A549 (cell line): ENCODE results near the gene PDGFC. TPM values are rescaled to one million over a fixed set of nuclear protein-coding genes. Genes with fewer than 3 reads are reported as not detected.

ENCODE experiments used
- ATAC-seq, 2 experiments: fragments of 200-7000 bp in 1 of 2; fragments of >200 bp in 1 of 2; cut with Nextera tagmentation in 1 of 2; cut with Tn5 transposase in 1 of 2; 3 replicates each; pipeline versions ENCODE4 v1.8.0 to v1.9.1; 2018 to 2020; ENCODE audit warnings: mild to moderate bottlenecking in 1 of 2, moderate library complexity in 1 of 2
- CTCF ChIA-PET: fragments of 300-600 bp; sonication (Branson Sonifier 250); formaldehyde crosslinking; extraction: SDS; loops from one replicate; lab custom pipeline; 2021; ENCODE audit warnings: antibody characterized with exemption, inconsistent platforms; lab: Yijun Ruan, JAX
- POLR2A ChIA-PET: fragments of 350-600 bp; formaldehyde crosslinking; extraction: SDS; loops from one replicate; lab custom pipeline; 2021; ENCODE audit warnings: antibody characterized with exemption, inconsistent platforms; lab: Yijun Ruan, JAX
- DNase-seq, 2 experiments: peaks; one replicate each; pipeline versions ENCODE4 v3.0.0 to v3.0.0-alpha.2; 2011 to 2016; ENCODE audit warnings: low read depth in 1 of 2, low spot score in 1 of 2
- FAIRE-seq: peaks from 2 replicates; lab custom pipeline; 2011; peaks lifted over from hg19 to GRCh38; lab: Jason Lieb, UNC
- H3K27ac ChIP-seq, 2 experiments: fragments of >200 bp; sonication (Bioruptor Twin); formaldehyde crosslinking; 3 replicates each; pipeline ENCODE4 v1.5.1; 2016 to 2017
- H3K4me1 ChIP-seq: fragments of >200 bp; sonication (Bioruptor Twin); formaldehyde crosslinking; 3 replicates; pipeline ENCODE4 v1.6.1; 2016
- H3K4me2 ChIP-seq: fragments of >200 bp; sonication (Bioruptor Twin); formaldehyde crosslinking; 3 replicates; pipeline ENCODE4 v1.6.1; 2016
- H3K4me3 ChIP-seq: fragments of >200 bp; sonication (Bioruptor Twin); formaldehyde crosslinking; 3 replicates; pipeline ENCODE4 v1.5.1; 2016
- H3K9me3 ChIP-seq: fragments of >200 bp; sonication (Bioruptor Twin); formaldehyde crosslinking; 3 replicates; pipeline ENCODE4 v1.6.1; 2016
- BHLHE40 ChIP-seq: IDR thresholded peaks from 2 replicates; pipeline ENCODE4 v1.6.1; 2012; ENCODE audit warnings: low read depth, low read length, inconsistent platforms
- CBX8 ChIP-seq: fragments of 200-600 bp; sonication (generic); IDR thresholded peaks from 2 replicates; pipeline ENCODE4 v1.6.1; 2016
- EHF ChIP-seq: fragments of 250-450 bp; sonication (Bioruptor Pico); IDR thresholded peaks from 2 replicates; pipeline ENCODE4 v1.5.0; 2020; ENCODE audit warnings: mild to moderate bottlenecking
- FOSB ChIP-seq: fragments of 250-450 bp; sonication (Bioruptor Pico); IDR thresholded peaks from 2 replicates; pipeline ENCODE4 v1.5.0; 2020; ENCODE audit warnings: mild to moderate bottlenecking, moderate library complexity
- HOXB13 ChIP-seq: fragments of 250-450 bp; sonication (Bioruptor Pico); IDR thresholded peaks from 2 replicates; pipeline ENCODE4 v1.5.0; 2020; ENCODE audit warnings: low read depth, mild to moderate bottlenecking, moderate library complexity
- KDM1A ChIP-seq: fragments of 200-600 bp; sonication (generic); IDR thresholded peaks from 2 replicates; pipeline ENCODE4 v1.6.1; 2016; ENCODE audit warnings: low read depth, mild to moderate bottlenecking
- POLR2A ChIP-seq: IDR thresholded peaks from 2 replicates; pipeline ENCODE4 v1.6.1; 2012; ENCODE audit warnings: mild to moderate bottlenecking, low read length
- POLR2AphosphoS2 ChIP-seq: conservative IDR thresholded peaks from 2 replicates; pipeline ENCODE4 v1.6.1; 2012; ENCODE audit warnings: low read length, improper control_type of control experiment, inconsistent platforms
- RCOR1 ChIP-seq: fragments of 150-350 bp; IDR thresholded peaks from 2 replicates; pipeline ENCODE4 v1.6.1; 2014; ENCODE audit warnings: antibody characterized with exemption, low read length, low read depth
- RFX5 ChIP-seq: fragments of 450-650 bp; IDR thresholded peaks from 2 replicates; pipeline ENCODE4 v1.7.1; 2014; ENCODE audit warnings: antibody characterized with exemption, mild to moderate bottlenecking, moderate library complexity
- TFCP2L1 ChIP-seq: fragments of 250-450 bp; sonication (Bioruptor Pico); IDR thresholded peaks from 2 replicates; pipeline ENCODE4 v1.5.0; 2021; ENCODE audit warnings: mild to moderate bottlenecking
- ZSCAN20 ChIP-seq: fragments of 250-450 bp; sonication (Bioruptor Pico); IDR thresholded peaks from 2 replicates; pipeline ENCODE4 v1.8.0; 2022; ENCODE audit warnings: mild to moderate bottlenecking, moderate library complexity
- whole genome bisulfite sequencing: methylation state at CpG from one replicate; pipeline ENCODE4 v1.1.6; 2017; ENCODE audit errors: missing lambda C conversion rate; 5-methylcytosine and 5-hydroxymethylcytosine counted together
- polyA plus RNA-seq, 4 experiments: library from polyadenylated mRNA; depleted of rRNA in 3 of 4; stranded (reverse); fragments of >200 nt; fragmentation: RNase III in 1 of 4; extraction: RNeasy Plus Mini Kit Qiagen cat#74134 plus additional on column Dnase treatment in 1 of 4; gene quantifications; 2 replicates in 3 of 4; 3 replicates in 1 of 4; pipeline ENCODE4 v1.2.3, GENCODE V29; 2011 to 2017
- TF ChIP-seq, protein P1 (sequence below): fragments of 450-650 bp; IDR thresholded peaks from 2 replicates; pipeline ENCODE4 v1.6.1; 2014; ENCODE audit warnings: antibody characterized with exemption
- TF ChIP-seq, protein P2 (sequence below): fragments of >200 bp; sonication (Bioruptor Twin); formaldehyde crosslinking; IDR thresholded peaks from 2 replicates; pipeline ENCODE4 v1.6.1; 2016
- TF ChIP-seq, protein P3 (sequence below): fragments of 200-600 bp; sonication (generic); IDR thresholded peaks from 2 replicates; pipeline ENCODE4 v1.6.1; 2016; ENCODE audit warnings: antibody characterized with exemption, mild to moderate bottlenecking, moderate library complexity
- TF ChIP-seq, protein P4 (sequence below): fragments of >200 bp; sonication (Bioruptor Twin); formaldehyde crosslinking; IDR thresholded peaks from 3 replicates; pipeline ENCODE4 v1.6.1; 2016
- TF ChIP-seq, protein P5 (sequence below): fragments of 250-450 bp; sonication (Bioruptor Pico); IDR thresholded peaks from 2 replicates; pipeline ENCODE4 v1.5.0; 2020; ENCODE audit warnings: low read depth, mild to moderate bottlenecking, moderate library complexity

Gene PDGFC
- polyA plus RNA-seq, 2 of the 4 experiments (the other 2 are of a cell fraction) = 3.5 to 4.1 TPM

DNA sequence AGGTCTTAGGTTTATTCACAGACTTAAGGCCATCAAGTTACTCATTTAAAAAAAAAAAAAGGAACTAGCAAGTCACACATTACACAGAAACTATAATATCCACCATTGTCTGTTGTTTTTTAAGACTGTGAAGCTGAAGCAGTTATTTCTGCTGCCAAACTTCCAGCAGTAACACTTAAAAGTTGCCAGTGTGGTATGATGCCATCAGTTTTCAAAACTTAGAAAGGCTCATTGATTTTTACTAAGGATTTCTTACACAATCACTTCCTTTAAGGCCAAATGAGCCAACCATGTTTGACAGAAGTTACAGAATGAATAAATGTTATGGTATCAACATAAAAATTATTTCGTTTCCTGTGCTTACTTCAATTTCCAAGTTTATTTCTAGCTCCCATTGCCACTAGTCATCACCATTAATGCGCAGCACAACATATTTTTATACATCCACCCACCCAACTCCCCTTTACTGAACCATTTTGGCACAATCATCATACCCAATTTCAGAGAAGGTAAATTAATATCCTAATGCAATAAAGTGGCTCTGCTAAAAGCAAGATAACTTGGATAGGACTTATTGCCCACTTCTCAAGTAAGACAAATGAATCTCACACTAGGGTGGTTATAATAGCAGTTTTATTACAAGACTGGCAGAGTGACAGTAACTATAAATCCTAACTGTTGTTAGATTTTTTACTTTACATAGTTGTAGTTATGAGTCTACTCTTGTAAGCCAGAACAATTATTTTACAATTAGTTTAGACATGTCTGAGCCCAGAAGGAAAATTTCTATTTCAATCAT, 13.1 kb downstream of the PDGFC start:
- FAIRE-seq (no peak), ATAC-seq (no peak), DNase-seq (no peak)
- ChIA-PET POLR2A (no interaction called here), CTCF (interaction anchor here (1.1 to 2.3 kb wide), 2 partner anchors 10 to 14 kb away, joined by 3 to 8 read pairs; no protein-coding TSS in a partner anchor)
- no peak overlapping the region for H3K4me3 ChIP-seq
- no peak overlapping the region for H3K27ac ChIP-seq
- H3K4me2 ChIP-seq = no peak overlapping the region
- H3K9me3 ChIP-seq = no peaks in the 10 kb centered on the region
- 79% methylated on average over 2 of the region's 2 CpGs for WGBS
- H3K4me1 ChIP-seq = peaks cover 19% of the 10 kb centered on the region
- no peak for TF ChIP-seq FOSB
- TF ChIP-seq, protein P1, sequence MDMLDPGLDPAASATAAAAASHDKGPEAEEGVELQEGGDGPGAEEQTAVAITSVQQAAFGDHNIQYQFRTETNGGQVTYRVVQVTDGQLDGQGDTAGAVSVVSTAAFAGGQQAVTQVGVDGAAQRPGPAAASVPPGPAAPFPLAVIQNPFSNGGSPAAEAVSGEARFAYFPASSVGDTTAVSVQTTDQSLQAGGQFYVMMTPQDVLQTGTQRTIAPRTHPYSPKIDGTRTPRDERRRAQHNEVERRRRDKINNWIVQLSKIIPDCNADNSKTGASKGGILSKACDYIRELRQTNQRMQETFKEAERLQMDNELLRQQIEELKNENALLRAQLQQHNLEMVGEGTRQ = no peak
- no peak for TF ChIP-seq ZSCAN20 (CRISPR knock-in tag)
- no peak for TF ChIP-seq RCOR1
- TF ChIP-seq BHLHE40 = no peak
- no peak for TF ChIP-seq CBX8

DNA sequence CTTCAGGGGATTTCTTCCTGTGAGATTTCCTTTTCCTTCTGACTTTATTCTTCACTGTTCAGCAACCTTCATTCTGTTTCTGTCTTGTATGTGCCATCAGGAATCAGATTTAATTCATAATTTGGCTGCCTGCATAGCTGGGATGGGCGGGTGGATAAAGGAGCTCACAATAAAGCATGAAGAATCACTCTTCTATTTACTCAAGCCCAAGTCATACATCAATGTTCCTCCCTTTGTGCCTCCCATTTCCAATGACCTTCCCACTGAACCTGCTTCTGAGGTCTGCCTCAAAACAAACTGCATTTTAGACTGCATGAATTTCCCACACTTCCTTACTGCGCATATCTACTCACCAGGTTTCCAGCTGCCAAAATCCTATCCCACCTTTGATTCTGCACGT, 14.0 kb downstream of the PDGFC start:
- H3K4me2 ChIP-seq = peak overlapping the region; percentile 9; the same call in 2 of the 3 replicates
- DNase-seq (no peak), FAIRE-seq (no peak)
- H3K27ac ChIP-seq = no peak overlapping the region
- TF ChIP-seq KDM1A = no peak
- TF ChIP-seq, protein P2, sequence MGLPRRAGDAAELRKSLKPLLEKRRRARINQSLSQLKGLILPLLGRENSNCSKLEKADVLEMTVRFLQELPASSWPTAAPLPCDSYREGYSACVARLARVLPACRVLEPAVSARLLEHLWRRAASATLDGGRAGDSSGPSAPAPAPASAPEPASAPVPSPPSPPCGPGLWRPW = no peak
- TF ChIP-seq POLR2A = no peak
- TF ChIP-seq POLR2AphosphoS2 = no peak
- TF ChIP-seq RFX5 = no peak
- TF ChIP-seq, protein P3, sequence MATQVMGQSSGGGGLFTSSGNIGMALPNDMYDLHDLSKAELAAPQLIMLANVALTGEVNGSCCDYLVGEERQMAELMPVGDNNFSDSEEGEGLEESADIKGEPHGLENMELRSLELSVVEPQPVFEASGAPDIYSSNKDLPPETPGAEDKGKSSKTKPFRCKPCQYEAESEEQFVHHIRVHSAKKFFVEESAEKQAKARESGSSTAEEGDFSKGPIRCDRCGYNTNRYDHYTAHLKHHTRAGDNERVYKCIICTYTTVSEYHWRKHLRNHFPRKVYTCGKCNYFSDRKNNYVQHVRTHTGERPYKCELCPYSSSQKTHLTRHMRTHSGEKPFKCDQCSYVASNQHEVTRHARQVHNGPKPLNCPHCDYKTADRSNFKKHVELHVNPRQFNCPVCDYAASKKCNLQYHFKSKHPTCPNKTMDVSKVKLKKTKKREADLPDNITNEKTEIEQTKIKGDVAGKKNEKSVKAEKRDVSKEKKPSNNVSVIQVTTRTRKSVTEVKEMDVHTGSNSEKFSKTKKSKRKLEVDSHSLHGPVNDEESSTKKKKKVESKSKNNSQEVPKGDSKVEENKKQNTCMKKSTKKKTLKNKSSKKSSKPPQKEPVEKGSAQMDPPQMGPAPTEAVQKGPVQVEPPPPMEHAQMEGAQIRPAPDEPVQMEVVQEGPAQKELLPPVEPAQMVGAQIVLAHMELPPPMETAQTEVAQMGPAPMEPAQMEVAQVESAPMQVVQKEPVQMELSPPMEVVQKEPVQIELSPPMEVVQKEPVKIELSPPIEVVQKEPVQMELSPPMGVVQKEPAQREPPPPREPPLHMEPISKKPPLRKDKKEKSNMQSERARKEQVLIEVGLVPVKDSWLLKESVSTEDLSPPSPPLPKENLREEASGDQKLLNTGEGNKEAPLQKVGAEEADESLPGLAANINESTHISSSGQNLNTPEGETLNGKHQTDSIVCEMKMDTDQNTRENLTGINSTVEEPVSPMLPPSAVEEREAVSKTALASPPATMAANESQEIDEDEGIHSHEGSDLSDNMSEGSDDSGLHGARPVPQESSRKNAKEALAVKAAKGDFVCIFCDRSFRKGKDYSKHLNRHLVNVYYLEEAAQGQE = no peak
- no peak for TF ChIP-seq TFCP2L1 (CRISPR knock-in tag)
- TF ChIP-seq, protein P4, sequence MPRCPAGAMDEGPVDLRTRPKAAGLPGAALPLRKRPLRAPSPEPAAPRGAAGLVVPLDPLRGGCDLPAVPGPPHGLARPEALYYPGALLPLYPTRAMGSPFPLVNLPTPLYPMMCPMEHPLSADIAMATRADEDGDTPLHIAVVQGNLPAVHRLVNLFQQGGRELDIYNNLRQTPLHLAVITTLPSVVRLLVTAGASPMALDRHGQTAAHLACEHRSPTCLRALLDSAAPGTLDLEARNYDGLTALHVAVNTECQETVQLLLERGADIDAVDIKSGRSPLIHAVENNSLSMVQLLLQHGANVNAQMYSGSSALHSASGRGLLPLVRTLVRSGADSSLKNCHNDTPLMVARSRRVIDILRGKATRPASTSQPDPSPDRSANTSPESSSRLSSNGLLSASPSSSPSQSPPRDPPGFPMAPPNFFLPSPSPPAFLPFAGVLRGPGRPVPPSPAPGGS = no peak
- no peak for TF ChIP-seq EHF (CRISPR knock-in tag)
- TF ChIP-seq, all 56 proteins: peak for 0
- no peaks in the 10 kb centered on the region for H3K9me3 ChIP-seq
- H3K4me1 ChIP-seq = peaks cover 14% of the 10 kb centered on the region
- POLR2A ChIA-PET = no interaction called here
- no peak overlapping the region for H3K4me3 ChIP-seq
- 74% methylated on average over 3 of the region's 3 CpGs for WGBS
- CTCF ChIA-PET = no interaction called here
- no peak for ATAC-seq

DNA sequence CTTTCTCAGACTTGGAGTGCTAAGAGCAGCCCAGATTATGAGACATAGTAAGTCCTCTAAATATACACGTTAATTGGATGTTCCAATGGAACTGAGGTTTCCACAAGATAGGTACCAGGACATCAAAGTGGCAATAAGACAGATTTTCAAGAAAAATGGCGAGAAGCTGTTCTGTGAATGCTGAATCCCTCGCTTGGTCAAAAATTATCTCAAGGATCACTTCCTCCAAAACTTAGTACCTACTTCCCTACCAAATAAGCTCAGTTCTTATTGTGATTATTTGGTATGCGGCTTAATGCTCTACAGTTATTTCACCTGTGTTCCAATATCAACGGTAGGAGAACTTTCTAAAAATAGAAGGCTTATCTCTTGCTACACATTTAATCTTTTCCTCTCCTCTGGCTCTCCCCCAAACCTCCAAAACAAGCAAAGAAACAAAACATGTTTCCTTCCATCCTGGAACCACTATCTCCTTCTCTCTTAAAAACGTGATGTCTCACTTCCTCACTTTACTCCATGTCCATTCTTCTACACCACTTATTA, 14.7 kb downstream of the PDGFC start:
- Histone ChIP-seq H3K27ac (no peak overlapping the region), H3K4me1 (peaks cover 10% of the 10 kb centered on the region; the same call in 1 of the 3 replicates), H3K9me3 (no peaks in the 10 kb centered on the region), H3K4me3 (no peak overlapping the region), H3K4me2 (no peak overlapping the region)
- TF ChIP-seq, protein P5, sequence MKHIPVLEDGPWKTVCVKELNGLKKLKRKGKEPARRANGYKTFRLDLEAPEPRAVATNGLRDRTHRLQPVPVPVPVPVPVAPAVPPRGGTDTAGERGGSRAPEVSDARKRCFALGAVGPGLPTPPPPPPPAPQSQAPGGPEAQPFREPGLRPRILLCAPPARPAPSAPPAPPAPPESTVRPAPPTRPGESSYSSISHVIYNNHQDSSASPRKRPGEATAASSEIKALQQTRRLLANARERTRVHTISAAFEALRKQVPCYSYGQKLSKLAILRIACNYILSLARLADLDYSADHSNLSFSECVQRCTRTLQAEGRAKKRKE (CRISPR knock-in tag) = no peak
- TF ChIP-seq HOXB13 (CRISPR knock-in tag) = no peak
- no peak for DNase-seq
- WGBS = 82% methylated on average over 6 of the region's 6 CpGs
- POLR2A ChIA-PET = no interaction called here
- FAIRE-seq = no peak
- no peak for ATAC-seq
- CTCF ChIA-PET = no interaction called here
